Ishikawa (cell line): Measurements from ENCODE around the gene RASSF7.

Experiments
- RAD21 ChIP-seq: IDR thresholded peaks from 2 replicates; pipeline ENCODE4 v1.6.1; 2012; ENCODE audit warnings: low read depth
- REST ChIP-seq: IDR thresholded peaks from 2 replicates; pipeline ENCODE4 v1.6.1; 2012; ENCODE audit warnings: low read depth, mild to moderate bottlenecking
- TCF12 ChIP-seq: IDR thresholded peaks from 2 replicates; pipeline ENCODE4 v1.6.1; 2012; ENCODE audit warnings: low read depth

- TF ChIP-seq TCF12 (no peak), REST (no peak), RAD21 (no peak)
Observed at GRCh38 chr11:565921-566509, 5.2 kb downstream of the RASSF7 start.
